ENCODE results near the gene EMID1. TPM values are rescaled to one million over a fixed set of nuclear protein-coding genes. Genes with fewer than 3 reads are reported as not detected.

EMID1 gene
- total and polyA plus RNA-seq, 8 donors, result 10.5 to 110 (median 85.9) TPM

DNA sequence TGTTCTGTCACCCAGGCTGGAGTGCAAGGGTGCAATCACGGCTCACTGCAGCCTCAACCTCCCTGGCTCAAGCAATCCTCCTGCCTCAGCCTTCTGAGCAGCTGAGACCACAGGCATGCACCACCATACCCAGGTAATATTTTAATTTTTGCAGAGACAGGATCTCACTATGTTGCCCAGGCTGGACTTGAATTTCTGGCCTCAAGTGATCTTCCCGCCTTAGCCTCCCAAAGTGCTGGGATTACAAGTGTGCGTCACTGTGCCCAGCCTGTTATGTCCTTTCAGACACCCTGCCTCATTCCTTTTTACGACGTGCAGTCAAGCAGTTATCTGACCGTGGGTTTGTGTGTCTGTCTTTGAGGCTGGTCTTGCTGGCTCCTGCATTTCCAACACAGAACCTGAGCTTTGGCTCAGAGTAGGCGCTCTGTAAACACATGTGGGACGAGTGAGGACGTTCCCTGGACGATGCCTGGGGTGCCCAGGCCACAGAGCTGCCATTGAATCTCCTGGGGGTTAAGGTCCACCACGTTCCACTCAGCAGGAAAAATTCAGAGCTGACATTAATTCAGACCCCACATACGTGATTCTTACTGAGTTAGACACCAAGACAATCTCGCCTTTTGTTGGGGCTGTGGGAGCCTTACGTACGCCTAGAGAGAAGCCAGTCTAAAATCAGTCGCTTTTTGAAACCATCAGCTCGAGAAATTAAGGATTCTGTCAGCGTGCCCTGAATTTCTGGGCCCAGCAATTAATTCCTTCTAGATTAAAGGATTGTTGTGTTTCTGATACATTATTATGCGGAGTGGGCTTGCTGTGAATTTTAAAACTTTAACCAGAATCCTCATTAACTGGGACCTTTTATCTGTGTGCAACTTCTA lies 21.5 kb upstream of the EMID1 start:
- ATAC-seq (no peak), DNase-seq (no peak)
- TF ChIP-seq, protein P1, sequence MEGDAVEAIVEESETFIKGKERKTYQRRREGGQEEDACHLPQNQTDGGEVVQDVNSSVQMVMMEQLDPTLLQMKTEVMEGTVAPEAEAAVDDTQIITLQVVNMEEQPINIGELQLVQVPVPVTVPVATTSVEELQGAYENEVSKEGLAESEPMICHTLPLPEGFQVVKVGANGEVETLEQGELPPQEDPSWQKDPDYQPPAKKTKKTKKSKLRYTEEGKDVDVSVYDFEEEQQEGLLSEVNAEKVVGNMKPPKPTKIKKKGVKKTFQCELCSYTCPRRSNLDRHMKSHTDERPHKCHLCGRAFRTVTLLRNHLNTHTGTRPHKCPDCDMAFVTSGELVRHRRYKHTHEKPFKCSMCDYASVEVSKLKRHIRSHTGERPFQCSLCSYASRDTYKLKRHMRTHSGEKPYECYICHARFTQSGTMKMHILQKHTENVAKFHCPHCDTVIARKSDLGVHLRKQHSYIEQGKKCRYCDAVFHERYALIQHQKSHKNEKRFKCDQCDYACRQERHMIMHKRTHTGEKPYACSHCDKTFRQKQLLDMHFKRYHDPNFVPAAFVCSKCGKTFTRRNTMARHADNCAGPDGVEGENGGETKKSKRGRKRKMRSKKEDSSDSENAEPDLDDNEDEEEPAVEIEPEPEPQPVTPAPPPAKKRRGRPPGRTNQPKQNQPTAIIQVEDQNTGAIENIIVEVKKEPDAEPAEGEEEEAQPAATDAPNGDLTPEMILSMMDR (IDR thresholded peaks at IDR 0.05), result no peak
- Histone ChIP-seq H3K27me3 (no peaks in the 10 kb centered on the region), H3K36me3 (no peaks in the 10 kb centered on the region), H3K4me3 (no peak overlapping the region), H3K27ac (no peak overlapping the region), H3K4me1 (no peaks in the 10 kb centered on the region), H3K9me3 (no peaks in the 10 kb centered on the region)
- intact Hi-C loops (cut with DNase I), result no loop called here

DNA sequence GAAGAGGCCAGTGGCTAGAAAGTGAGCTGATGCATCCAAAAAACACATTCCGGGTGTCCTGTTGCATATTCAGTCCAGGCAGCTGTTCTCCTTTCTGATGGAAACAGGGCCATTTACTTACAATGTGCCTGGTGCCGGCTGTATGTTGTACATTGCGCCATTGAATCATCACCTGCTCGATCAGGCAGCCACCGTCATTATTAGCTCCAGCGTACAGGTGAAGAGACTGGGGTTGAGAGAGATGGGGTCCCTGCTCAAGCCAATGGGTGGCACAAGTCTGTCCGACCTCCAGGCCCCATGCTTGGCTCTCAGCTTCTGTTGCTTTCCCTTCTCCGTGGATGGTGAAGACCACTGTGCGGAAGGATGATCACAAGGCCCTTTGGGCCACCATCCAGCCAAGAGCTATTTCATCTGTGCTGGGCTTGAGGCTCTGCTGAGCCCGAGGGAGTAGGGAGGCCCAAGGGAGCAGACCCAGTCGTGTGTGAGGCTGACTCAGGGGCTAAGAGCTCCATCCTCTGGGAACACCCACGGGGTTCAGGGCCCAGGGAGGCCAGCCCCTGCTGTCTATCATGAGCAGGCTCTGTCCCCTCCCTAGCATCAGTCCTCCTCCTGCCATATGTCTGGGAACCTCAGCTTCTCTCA lies 20.7 kb upstream of the EMID1 start:
- H3K27me3 ChIP-seq, result no peaks in the 10 kb centered on the region
- no peak overlapping the region for H3K27ac ChIP-seq
- H3K9me3 ChIP-seq, result no peaks in the 10 kb centered on the region
- intact Hi-C loops (cut with DNase I), result no loop called here
- no peak overlapping the region for H3K4me3 ChIP-seq
- H3K36me3 ChIP-seq, result no peaks in the 10 kb centered on the region
- ATAC-seq, result no peak
- no peaks in the 10 kb centered on the region for H3K4me1 ChIP-seq
- TF ChIP-seq, protein P1 (IDR thresholded peaks at IDR 0.05), result no peak
- peak in 2 of 4 donors; percentile 18 to 27 for DNase-seq

DNA sequence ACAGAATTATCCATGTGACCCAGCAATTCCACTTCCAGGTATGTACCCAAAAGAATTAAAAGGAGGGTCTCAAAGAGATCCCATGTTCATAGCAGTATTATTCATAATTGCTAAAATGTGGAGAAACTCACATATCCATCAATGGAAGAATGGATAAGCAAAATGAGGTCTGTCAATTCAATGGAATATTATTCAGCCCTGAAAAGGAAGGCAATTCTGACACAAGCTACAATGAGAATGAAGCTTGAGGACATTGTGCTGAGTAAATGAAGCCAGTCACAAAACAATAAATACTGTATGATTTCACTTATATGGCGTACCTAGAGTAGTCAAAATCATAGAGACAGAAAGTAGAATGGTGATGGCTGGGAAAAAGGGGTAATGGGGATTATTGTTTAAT lies 19.4 kb upstream of the EMID1 start:
- no peaks in the 10 kb centered on the region for H3K9me3 ChIP-seq
- no peak overlapping the region for H3K4me3 ChIP-seq
- H3K36me3 ChIP-seq, result no peaks in the 10 kb centered on the region
- ATAC-seq, result no peak
- DNase-seq, result no peak
- H3K27ac ChIP-seq, result no peak overlapping the region
- intact Hi-C loops (cut with DNase I), result no loop called here
- TF ChIP-seq, protein P1 (IDR thresholded peaks at IDR 0.05), result no peak
- no peaks in the 10 kb centered on the region for H3K4me1 ChIP-seq
- H3K27me3 ChIP-seq, result no peaks in the 10 kb centered on the region

DNA sequence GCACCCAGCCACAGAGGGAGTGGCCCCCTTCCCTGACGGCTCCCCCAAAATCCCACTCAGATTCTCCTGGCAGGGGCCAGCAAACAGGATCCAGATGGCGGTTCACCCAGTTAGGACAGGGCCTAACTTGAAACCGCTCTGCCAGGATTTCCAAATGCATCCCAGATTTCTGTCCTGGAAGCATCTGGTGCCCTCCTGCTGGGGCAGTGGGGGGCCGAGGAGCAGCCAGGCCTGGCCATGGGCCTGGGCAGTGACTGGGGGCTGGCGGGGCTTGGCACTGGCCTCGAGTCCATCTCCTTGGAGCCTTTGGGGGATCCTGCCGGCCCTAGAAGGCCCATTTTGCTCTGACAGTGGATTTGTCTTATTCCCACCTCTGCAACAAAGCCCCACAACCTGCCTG lies 17.9 kb upstream of the EMID1 start:
- ATAC-seq, result no peak
- intact Hi-C loops (cut with DNase I), result no loop called here
- Histone ChIP-seq H3K4me1 (no peaks in the 10 kb centered on the region), H3K27ac (no peak overlapping the region), H3K4me3 (no peak overlapping the region), H3K27me3 (no peaks in the 10 kb centered on the region), H3K9me3 (no peaks in the 10 kb centered on the region), H3K36me3 (no peaks in the 10 kb centered on the region)
- peak in 2 of 4 donors; percentile 12 to 51 for DNase-seq
- TF ChIP-seq, protein P1 (IDR thresholded peaks at IDR 0.05), result no peak

DNA sequence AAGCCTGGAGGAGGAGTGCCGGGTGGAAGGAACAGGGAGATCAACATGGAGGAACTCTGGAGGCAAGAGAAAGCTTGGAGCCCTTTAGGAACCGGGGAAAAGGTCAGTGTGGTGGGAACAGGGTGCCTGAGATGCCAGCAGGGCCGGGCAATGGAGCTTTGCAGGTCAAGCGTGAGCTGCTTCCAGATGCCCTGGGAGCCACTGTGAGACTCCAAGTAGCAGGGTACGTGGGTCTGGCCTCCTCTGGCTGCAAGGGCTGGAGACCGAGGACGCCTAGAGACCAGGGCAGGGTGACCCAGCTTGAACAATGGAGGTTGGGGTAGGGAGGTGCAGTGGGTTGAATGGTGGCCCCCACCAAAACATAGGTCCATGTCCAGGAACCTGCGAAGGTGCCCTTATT lies 15.6 kb upstream of the EMID1 start:
- H3K4me1 ChIP-seq, result no peaks in the 10 kb centered on the region
- intact Hi-C loops (cut with DNase I), result no loop called here
- no peak overlapping the region for H3K4me3 ChIP-seq
- H3K27ac ChIP-seq, result no peak overlapping the region
- ATAC-seq (no peak), DNase-seq (peak in 2 of 4 donors; percentile 6 to 31)
- TF ChIP-seq, protein P1 (IDR thresholded peaks at IDR 0.05), result no peak
- H3K36me3 ChIP-seq, result no peaks in the 10 kb centered on the region
- H3K27me3 ChIP-seq, result no peaks in the 10 kb centered on the region
- H3K9me3 ChIP-seq, result no peaks in the 10 kb centered on the region
